Upper lobe of left lung (tissue), 6 donors: Measurements from ENCODE around the gene EPHB2. TPM values are rescaled to one million over a fixed set of nuclear protein-coding genes. Genes with fewer than 3 reads are reported as not detected.

ENCODE experiments used
- ATAC-seq, 2 donors: fragments of 200-7000 bp; cut with Tn5 transposase; one replicate each; pipeline ENCODE4 v1.9.1; 2022; ENCODE audit warnings: mild to moderate bottlenecking in 2 of 2, moderate library complexity in 2 of 2; ENCODE audit not compliant: low FRiP score in 2 of 2
- DNase-seq, 2 donors: peaks; one replicate each; pipeline ENCODE4 v3.0.0-alpha.2; 2019 to 2020
- H3K27ac ChIP-seq, 4 donors: fragments of 200-600 bp; sonication (generic); one replicate each; pipeline ENCODE4 v1.5.1; 2016 to 2019
- H3K27me3 ChIP-seq, 4 donors: fragments of 200-600 bp; sonication (generic); one replicate each; pipeline ENCODE4 v1.5.1; 2017 to 2019
- H3K36me3 ChIP-seq, 4 donors: fragments of 200-600 bp; sonication (generic); one replicate each; pipeline ENCODE4 v1.5.1; 2016 to 2019
- H3K4me1 ChIP-seq, 4 donors: fragments of 200-600 bp; sonication (generic); one replicate each; pipeline ENCODE4 v1.5.1; 2018 to 2019
- H3K4me3 ChIP-seq, 4 donors: fragments of 200-600 bp; sonication (generic); one replicate each; pipeline ENCODE4 v1.5.1; 2017 to 2019; ENCODE audit warnings: mild to moderate bottlenecking in 2 of 4, moderate library complexity in 1 of 4
- H3K9me3 ChIP-seq, 4 donors: fragments of 200-600 bp; sonication (generic); one replicate each; pipeline ENCODE4 v1.5.1; 2018 to 2019
- CTCF ChIP-seq, 6 experiments: fragments of 450-650 bp in 4 of 6; fragments of 200-600 bp in 2 of 6; sonication (generic) in 2 of 6; IDR thresholded peaks; one replicate each; pipeline ENCODE4 v1.5.1; 2016 to 2019; ENCODE audit warnings: antibody characterized with exemption in 6 of 6
- EP300 ChIP-seq, 4 donors: sonication (generic); formaldehyde crosslinking; IDR thresholded peaks; one replicate each; pipeline ENCODE4 v1.5.1; 2017; ENCODE audit warnings: antibody characterized with exemption in 4 of 4, control low read depth in 2 of 4
- POLR2A ChIP-seq, 4 donors: fragments of 450-650 bp; IDR thresholded peaks; one replicate each; pipeline ENCODE4 v1.5.1; 2016 to 2017; ENCODE audit warnings: antibody characterized with exemption in 4 of 4, mild to moderate bottlenecking in 2 of 4
- POLR2AphosphoS5 ChIP-seq, 2 donors: sonication (generic); formaldehyde crosslinking; IDR thresholded peaks; one replicate each; pipeline ENCODE4 v1.5.1; 2017; ENCODE audit warnings: antibody characterized with exemption in 2 of 2
- WGBS, 2 donors: methylation state at CpG; one replicate each; pipeline ENCODE4 v1.1.5; 2017 to 2018; 5-methylcytosine and 5-hydroxymethylcytosine counted together
- total RNA-seq, 6 donors: library from RNA; depleted of rRNA in 4 of 6; stranded (reverse); fragments of >200 nt in 4 of 6; gene quantifications; one replicate each; pipeline versions ENCODE4 v1.1.0 to v1.2.1, GENCODE V29; 2016 to 2021
- donor health status: DM: no; HTN: no; CAD: no; lungs with moderate emphysema.
- donor health status: DM: no; HTN: yes; CAD: no; lungs with severe emphysema.

The EPHB2 gene
- total RNA-seq, 6 donors from 2014 or later: 1.0 to 8.8 (median 5.6) TPM

DNA sequence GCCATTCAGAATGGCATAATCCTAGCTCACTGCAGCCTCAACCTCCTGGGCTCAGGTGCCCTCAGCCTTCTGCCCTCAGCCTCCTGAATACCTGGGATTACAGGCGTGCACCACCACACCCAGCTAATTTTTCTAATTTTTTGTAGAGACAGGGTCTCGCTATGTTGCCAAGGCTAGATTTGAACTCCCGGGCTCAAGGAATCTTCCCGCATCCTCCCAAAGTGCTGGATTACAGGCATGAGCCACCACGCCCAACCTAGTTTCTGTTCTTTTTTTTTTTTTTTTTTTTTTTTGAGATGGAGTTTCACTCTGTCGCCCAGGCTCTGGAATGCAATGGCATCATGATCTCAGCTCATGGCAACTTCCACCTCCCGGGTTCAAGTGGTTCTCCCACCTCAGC is 153.1 kb downstream of the EPHB2 start:
- Histone ChIP-seq H3K27me3 (no peaks in the 10 kb centered on the region), H3K27ac (no peak overlapping the region), H3K4me3 (no peak overlapping the region), H3K9me3 (no peaks in the 10 kb centered on the region), H3K36me3 (no peaks in the 10 kb centered on the region), H3K4me1 (no peaks in the 10 kb centered on the region)
- no peak for ATAC-seq
- DNase-seq: no peak
- TF ChIP-seq EP300 (IDR thresholded peaks at IDR 0.05) (no peak), POLR2AphosphoS5 (IDR thresholded peaks at IDR 0.05) (no peak), POLR2A (IDR thresholded peaks at IDR 0.05) (no peak), CTCF (IDR thresholded peaks at IDR 0.05) (no peak)
- 81 to 91% methylated on average over 7 of the region's 7 CpGs for WGBS, 2 donors

GRCh38 chr1:22864886-22865285 is 154.2 kb downstream of the EPHB2 start:
- Histone ChIP-seq H3K36me3 (no peaks in the 10 kb centered on the region), H3K27me3 (no peaks in the 10 kb centered on the region), H3K9me3 (no peaks in the 10 kb centered on the region), H3K4me1 (no peaks in the 10 kb centered on the region), H3K4me3 (no peak overlapping the region), H3K27ac (no peak overlapping the region)
- ATAC-seq: no peak
- 96 to 99% methylated on average over 13 to 24 of the region's 24 CpGs for WGBS, 2 donors
- DNase-seq: peak in 1 of 2 donors; percentile 79
- TF ChIP-seq POLR2A (IDR thresholded peaks at IDR 0.05) (no peak), CTCF (IDR thresholded peaks at IDR 0.05) (no peak), POLR2AphosphoS5 (IDR thresholded peaks at IDR 0.05) (no peak), EP300 (IDR thresholded peaks at IDR 0.05) (no peak)

GRCh38 chr1:22865736-22866135 is 155.1 kb downstream of the EPHB2 start:
- Histone ChIP-seq H3K4me3 (no peak overlapping the region), H3K36me3 (no peaks in the 10 kb centered on the region), H3K27ac (no peak overlapping the region), H3K9me3 (no peaks in the 10 kb centered on the region), H3K27me3 (no peaks in the 10 kb centered on the region), H3K4me1 (no peaks in the 10 kb centered on the region)
- 60 to 69% methylated on average over 5 of the region's 5 CpGs for WGBS, 2 donors
- no peak for ATAC-seq
- DNase-seq: no peak
- TF ChIP-seq CTCF (IDR thresholded peaks at IDR 0.05) (no peak), EP300 (IDR thresholded peaks at IDR 0.05) (no peak), POLR2A (IDR thresholded peaks at IDR 0.05) (no peak), POLR2AphosphoS5 (IDR thresholded peaks at IDR 0.05) (no peak)

DNA sequence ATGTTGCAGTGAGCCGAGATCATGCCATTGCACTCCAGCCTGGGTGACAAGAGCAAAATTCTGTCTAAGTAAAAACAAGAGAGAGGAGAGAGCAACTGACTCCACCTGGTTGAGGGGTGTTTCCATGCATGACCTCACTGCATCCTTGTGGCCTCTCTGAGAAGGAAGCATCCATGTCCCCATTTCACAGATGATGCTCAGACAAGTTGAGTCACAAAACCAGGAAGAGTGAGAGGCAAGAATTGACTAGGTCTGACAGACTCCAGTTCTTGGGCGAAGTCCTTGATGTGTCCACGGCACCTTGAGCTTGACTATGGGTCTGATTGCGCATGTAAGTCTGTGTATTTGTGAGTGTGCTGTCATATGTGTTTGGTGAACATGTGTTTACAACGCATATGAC is 156.2 kb downstream of the EPHB2 start:
- Histone ChIP-seq H3K36me3 (no peaks in the 10 kb centered on the region), H3K4me1 (no peaks in the 10 kb centered on the region), H3K9me3 (no peaks in the 10 kb centered on the region), H3K4me3 (no peak overlapping the region), H3K27ac (no peak overlapping the region), H3K27me3 (no peaks in the 10 kb centered on the region)
- WGBS, 2 donors: 96 to 97% methylated on average over 5 of the region's 5 CpGs
- no peak for ATAC-seq
- TF ChIP-seq POLR2AphosphoS5 (IDR thresholded peaks at IDR 0.05) (no peak), EP300 (IDR thresholded peaks at IDR 0.05) (no peak), CTCF (IDR thresholded peaks at IDR 0.05) (no peak), POLR2A (IDR thresholded peaks at IDR 0.05) (no peak)
- DNase-seq: no peak

DNA sequence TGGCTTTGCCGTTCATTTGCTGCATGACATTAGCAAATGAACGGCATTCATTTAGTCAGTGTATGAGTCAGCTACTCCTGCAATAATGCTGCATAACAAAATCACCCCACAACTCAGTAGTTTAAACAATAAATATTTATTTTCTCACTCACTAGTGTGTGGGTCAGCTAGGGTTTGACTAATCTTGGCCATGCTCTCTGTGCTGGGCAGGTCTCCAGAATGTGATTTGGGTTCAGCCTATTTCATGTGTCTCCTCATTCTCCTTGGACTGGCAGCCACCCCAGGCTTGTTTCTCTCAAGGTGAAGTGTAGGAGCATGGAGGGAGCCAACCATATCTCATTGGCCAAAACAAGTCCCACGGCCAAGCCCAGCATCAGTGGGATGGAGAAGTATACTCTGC is 157.7 kb downstream of the EPHB2 start:
- TF ChIP-seq POLR2A (IDR thresholded peaks at IDR 0.05) (no peak), EP300 (IDR thresholded peaks at IDR 0.05) (no peak), CTCF (IDR thresholded peaks at IDR 0.05) (no peak), POLR2AphosphoS5 (IDR thresholded peaks at IDR 0.05) (no peak)
- no peaks in the 10 kb centered on the region for H3K4me1 ChIP-seq
- DNase-seq: no peak
- no peaks in the 10 kb centered on the region for H3K9me3 ChIP-seq
- no peak overlapping the region for H3K4me3 ChIP-seq
- WGBS, 2 donors: 90 to 92% methylated on average over 3 of the region's 3 CpGs
- H3K27ac ChIP-seq: no peak overlapping the region
- ATAC-seq: no peak
- no peaks in the 10 kb centered on the region for H3K27me3 ChIP-seq
- H3K36me3 ChIP-seq: no peaks in the 10 kb centered on the region
